GF-D8 (cell line): ENCODE results near the gene SCN2A.

Source experiments
- DNase-seq: peaks from one replicate; lab custom pipeline; 2025; lab: John Stamatoyannopoulos, UW

The SCN2A gene

DNA sequence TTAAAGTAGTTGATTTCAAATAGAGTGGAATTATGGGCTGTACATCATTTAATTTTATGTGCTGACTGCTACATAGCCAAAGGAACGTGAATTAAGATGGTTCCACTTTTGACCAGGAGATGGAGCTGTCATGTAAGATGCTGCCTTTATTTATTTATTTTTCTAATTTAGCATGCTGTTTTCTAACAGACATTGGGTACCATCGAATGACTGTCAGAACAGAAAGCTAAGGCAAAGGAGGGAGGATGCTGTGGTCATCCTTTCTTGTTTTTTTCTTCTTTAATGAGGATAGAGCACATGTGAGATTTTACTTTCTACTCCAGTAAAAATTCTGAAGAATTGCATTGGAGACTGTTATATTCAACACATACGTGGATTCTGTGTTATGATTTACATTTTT lies at the start of gene SCN2A:
SCN2A (plus strand) TSS at position 185 of the 400 bp plus-strand sequence. CDS start 56,410 bp downstream, outside the sequence.
- no peak for DNase-seq

DNA sequence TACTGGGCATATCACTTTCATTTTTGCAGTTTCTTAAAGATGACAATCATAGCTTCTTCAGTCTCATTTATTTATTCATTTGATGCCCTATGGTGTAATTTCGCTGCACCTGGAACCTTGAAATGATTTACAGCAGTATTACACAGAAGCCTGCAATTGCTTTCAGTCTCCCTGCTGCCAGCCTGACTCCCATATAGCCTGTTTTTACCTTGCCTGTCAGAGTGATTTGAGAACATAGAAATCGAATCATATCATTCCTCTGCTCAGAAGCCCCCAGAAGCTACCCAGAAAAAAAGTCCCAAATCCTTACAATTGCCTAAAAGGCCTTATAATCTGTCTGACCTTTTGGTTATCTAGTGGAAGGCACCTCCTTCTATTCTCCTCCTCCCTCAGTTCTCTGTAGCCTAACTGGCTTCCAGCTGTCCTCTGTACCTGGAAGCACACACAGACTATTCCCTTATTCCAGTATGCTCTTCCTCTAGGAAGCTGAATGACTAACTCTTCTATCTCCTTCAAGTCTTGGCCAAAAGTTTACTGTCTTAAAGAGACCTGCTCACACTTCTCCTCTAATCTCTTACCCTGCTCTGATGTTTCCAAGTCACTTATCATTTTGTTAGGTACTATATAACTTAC lies 48.0 kb upstream of the SCN2A start:
- DNase-seq = no peak

DNA sequence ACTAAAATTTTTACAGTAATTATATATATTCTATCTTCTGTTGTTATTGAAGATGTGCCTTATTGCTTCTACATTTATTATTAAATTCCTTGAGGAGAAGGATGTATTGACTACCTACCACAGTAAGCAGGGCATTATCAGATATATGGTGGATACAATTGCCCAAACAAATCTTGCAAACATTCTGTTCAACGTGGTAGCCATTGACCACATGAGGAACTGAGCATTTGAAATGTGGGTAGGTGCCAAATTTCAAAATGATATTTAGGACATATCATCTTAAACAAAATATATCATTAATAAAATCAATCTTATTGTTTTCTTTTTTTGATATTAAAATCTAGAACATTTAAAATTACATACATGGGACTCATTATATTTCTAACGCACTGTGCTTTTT lies 46.5 kb upstream of the SCN2A start:
- DNase-seq = no peak

DNA sequence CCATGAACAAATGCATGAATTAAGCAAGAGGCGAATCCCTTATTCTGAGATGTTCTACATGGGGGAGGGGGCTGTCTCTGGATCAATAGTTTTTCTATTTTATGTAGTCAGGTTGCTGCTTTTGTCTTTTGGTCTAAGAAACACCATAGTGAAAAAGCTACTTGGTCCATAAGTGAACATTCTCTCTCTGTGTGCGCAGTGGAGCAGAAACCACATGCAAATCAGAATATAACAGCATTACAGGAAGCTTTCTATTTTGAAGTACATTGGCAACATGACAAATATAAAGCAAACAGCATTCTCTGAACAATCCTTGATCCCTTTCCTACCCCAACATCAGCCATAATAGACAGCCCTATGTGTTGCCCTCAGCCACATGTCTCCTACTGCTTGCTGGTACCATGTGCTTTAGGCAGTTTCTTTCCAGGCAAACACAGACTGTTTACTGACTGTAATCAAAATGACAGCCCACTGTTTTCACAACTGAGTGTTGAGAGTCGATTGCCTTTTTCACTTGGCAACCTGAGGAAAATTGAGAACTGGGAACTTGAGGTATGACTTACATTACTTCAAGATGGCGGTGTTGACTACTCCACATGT lies 45.9 kb upstream of the SCN2A start:
- no peak for DNase-seq

DNA sequence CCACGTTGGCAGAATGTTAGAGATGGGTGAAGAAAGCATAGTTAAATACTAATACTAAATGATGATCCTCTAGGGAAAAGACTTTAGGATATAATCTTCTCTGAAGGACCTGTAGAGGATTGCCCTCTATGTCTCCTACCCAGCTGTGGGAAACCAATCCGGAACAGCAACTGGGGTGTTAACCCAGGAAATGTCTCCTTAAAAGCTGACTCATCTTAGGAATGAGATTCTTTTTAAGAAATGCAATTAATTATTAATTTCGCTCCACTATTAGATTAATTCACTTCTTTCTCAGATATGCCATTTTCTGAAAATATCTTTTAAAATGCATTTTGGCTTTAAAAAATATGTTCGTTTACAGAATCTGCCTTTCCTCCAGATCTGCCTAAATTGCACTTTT lies 42.8 kb upstream of the SCN2A start:
- DNase-seq = no peak

DNA sequence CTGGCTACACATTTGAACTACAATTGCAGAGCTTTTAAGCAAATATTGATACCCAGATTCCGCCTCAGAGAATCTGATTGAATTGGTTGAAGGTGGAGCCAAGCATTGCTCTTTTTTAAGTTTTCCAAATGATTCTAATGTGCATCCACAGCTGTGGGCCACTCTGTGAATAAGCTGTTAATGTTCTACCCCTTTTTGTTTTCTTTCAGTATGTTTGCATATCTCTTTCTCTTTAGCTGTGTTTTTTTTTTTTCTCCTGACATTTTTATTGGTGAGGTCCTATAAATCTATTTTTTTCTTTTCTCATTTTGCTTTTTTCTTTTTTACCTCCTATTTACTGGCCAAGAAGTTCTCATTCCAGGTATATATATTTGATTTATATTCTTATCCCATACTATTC lies 41.9 kb upstream of the SCN2A start:
- no peak for DNase-seq

DNA sequence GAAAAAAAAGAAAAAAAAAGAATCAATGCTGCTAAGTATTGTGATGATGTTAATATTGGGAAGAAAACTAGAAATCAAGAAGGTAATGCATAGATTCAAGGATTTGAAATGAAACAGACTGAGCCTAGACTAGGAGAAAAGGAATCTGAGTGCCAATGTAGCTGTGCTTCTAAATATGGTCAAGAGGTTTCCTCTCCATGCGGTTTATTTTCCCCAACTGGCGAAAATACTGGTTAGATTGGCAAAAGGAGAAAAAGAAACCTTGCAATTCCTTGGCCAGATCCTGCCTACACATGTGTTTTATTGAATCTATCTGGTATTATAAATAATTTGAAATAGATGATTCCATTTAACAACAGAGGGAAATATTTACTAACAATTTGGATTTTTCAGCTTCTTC lies 41.0 kb upstream of the SCN2A start:
- DNase-seq = no peak

DNA sequence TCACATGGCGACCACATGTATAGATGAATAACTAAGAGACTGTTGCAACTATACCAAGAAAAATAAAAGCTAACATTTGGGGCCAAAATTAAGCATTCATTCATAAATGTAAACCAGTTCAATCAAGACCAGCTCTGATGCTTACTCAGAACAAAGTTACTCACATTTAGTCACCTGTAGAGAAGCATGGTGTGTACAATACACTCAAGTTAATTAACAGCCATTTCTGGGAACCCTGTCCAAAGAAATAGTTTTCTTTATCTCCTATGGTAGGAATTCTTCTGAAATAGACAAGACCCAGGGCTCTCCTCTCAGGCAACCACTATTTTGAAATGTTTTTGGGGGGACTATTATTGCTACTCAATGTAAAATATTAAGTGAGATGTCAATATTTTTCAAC lies 37.0 kb upstream of the SCN2A start:
- DNase-seq = no peak

DNA sequence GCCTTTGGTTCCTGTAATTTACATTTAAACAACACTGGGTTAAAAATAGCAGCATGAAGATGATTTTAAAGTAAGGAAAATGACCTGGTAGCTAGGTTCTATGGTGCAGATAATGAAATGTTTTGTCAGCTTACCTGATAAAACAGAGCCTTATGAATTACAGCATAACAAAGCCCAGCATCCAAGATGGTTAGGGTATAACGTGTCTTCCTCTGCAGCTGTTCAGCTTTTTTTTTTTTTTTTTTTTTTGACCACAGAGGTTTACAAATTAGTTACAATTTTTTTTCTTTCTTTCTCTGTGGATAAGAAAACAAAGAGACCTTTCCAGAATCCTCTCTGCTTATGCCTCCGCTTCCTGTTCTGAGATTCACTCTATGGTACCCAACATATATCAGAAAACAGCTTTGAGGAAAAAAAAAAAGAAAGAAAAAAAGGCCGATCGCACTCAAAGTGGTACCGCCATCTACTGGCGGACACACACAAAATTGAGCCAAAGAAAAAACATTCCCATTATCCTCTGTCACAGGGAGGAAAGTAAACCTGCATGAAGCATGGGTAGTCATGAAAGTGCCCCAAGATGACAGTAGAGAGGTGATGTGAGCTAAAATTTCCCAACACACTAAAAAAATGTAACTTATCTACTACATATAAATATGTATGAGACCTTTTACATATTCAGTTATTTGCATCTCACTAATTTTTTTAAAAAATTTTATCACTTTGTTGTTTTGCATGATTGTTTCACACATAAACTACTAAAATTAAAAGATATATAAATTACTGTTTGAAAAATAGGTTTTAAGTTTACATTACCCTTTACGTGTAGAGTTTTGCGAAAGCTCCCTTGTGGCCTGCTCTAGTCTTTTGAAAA lies 35.3 kb upstream of the SCN2A start, which contains the start of gene SCN3A:
SCN3A (minus strand) TSS at position 362 of the 871 bp plus-strand sequence. CDS start 27,656 bp downstream, outside the sequence.
- no peak for DNase-seq

DNA sequence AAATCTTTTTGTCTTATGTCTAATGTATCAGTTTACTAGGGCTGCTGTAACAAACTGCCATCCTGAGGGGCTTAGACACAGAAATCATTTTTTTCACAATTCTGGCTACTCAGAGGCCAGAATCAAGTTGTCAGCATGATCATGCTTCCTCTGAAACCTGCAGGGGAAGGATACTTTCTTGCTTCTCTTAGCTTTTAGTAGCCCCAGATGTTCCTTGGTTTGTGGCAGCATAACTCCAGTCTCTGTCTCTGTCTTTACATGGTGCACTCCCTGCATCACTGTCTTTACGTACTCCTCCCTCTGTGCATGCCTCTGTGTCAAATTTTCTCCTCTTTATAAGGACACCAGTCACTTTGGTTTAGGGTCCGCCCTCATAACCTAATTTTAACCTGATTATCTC lies 33.3 kb upstream of the SCN2A start:
- no peak for DNase-seq

DNA sequence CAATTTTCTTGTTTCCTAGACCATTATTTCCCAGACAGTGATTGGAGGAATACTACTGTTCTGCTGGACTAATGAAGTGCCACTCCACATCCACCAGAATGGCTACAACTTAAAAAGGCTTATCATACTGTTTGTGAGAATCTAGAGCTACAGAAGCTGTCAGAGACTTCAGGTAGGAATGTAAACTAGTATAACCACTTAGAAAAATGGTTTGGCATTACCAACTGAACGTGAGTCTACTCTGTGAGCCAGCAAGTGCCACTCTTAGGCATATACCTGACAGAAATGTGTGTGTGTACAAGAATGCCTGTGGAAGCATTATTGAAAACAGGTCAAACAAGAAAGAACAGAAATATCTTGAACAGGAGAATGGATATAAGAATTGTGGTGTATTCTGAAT lies 31.1 kb upstream of the SCN2A start:
- DNase-seq = no peak

DNA sequence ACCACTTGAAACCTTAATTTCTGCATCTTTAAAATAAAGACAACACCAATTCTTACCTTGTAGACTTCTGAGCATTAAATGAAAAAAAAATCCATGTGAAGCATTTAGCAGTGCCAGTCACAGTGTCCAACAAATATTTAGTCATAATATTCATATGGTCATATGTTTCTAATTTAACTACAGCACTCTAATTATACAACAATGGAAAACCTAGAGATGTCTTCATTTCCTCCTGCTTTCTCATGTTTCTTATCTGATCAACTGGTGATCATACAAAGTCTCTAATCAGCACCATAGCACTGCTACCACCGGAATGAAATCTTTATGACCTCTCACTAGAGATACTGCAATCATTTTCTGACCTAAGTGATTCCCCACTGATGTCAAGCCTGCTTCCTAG lies 25.1 kb upstream of the SCN2A start:
- DNase-seq = no peak

DNA sequence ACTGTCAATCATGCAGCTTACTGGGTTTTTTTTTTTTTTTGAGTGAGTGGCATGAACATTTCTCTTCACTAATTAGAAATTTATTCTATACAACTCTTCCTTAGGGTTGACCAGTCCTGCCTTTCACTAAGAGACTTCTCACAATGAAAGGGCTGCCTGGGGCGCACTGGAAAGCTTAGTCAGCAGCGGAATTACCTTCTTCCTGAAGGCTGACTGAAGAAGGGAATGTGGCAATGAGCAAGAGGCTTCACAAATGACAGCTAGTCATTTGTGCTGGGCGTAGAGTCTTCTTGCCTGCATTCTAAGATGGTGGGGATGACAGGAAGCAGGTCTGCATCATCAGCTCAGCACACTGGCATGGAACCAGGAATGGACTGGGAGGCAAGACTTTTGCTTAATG lies 19.7 kb upstream of the SCN2A start:
- DNase-seq = no peak

DNA sequence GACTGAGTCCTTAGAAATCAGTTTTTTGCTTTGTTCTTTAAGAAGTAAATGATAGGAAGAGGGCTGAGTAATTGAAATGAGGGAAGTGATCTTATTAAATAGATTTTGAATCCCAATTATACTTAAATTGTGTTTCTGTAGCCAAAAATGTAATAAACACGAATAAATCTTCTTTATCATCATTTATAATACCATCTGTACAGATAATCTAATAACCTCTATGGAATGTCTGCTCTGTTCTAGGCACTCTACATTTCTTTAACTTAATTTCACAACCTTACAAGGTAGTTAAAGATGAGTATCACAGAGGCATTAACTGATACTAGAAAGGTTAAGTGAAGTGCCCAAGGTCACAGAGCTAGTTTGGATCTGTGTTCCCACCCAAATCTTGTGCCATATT lies 14.3 kb upstream of the SCN2A start:
- no peak for DNase-seq

DNA sequence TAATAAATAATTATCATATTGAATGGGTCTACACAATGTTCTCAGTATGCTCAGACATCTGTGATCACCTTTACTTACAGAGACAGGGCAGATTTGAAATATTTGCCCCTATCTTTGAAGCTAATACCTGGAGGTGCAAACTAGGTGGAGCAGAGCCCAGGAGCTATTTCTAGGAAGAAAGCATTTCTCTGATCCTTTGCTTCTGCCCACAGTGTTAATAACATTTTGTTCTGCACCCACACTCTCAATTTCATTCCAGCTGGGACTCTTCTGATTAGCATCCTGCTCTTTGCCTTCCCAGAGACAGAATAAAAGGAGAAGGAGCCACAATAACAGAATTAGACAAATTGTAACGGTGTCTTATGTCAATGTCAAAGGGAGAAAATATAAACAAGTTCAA lies 11.6 kb upstream of the SCN2A start:
- no peak for DNase-seq

DNA sequence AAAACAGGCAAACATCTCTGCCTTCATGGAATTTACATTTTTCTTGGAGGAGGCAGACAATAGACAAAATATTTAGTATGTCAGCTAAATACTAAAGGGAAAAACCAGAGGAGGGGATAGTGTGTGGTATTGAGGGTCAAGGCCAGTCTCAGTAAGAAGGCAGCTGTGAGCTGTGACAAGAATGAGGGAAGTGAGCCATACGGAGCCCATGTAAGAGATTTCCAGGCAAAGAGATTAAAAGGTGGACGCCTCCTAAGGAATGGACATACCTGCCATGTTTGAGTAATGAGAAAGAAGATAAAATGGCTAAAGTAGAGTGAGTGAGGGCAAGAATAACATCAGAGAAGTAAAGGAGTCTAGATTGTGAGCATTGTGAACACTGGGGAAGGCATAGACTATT lies 2.2 kb upstream of the SCN2A start:
- no peak for DNase-seq

DNA sequence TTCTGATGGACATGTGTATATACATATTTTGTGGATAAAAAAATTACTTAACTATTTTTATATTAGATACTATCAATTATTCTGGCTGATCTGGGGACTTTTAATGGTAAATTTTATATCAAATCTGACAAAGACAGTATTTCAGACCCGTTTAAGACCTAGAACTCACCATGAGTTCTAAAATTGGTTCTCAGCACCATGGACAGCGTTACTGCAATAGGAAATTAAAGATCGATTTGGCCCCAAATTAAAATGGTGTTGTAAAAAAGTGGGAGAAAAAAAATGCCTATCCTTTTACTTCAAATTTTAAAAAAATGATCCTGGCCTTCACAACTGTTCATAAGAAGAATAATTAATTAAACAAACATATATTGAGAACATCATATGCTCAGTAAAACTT lies 919 bp upstream of the SCN2A start:
- DNase-seq = no peak

DNA sequence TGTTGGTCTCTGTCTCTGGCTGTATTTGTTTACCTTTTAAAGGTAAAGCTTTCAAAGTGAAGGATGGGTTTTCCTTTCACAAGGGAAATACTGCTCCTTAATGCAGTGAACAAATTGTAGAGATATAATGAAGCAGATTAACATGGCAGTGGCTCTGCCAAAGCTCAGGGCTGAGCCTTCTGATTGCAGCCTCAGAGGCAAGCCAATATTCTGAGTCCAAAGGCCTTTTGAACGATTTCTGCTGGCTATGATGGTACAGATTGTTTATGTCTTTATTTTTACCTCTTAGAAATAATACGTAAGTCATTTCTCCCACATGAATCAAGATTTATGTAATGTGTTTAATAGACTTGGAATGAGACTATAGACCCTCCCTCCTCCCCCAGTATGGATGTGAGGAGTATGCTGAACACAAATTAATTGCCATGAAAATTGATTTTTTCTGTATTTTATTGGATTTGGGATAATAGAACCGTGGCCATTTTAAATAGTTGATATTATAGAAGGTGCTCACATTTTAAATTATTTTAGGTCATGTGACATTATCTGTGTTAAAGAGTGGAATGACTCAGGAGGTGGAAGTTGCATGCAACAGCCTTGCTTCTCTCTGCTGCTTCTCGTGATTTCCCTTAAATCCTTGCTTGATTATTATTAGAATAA lies 772 bp downstream of the SCN2A start:
- DNase-seq = no peak

DNA sequence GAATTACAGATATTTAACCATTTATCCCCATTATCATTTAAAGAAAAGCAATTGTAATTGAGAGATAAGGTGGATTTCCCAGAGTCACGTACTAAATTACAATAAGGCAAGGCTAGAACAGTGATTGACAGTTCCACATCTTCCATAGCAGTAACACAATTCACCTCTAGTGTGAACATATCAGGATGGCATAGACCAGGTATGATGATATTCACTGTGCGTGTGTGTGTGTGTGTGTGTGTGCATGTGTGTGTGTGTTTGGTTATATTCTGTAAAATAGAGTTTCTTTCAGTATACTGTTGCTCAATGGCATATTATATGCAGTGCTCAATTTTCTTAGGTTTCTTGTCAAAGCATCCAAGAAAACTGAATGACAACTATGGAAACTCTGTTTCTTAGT lies 1.7 kb downstream of the SCN2A start:
- DNase-seq = no peak

DNA sequence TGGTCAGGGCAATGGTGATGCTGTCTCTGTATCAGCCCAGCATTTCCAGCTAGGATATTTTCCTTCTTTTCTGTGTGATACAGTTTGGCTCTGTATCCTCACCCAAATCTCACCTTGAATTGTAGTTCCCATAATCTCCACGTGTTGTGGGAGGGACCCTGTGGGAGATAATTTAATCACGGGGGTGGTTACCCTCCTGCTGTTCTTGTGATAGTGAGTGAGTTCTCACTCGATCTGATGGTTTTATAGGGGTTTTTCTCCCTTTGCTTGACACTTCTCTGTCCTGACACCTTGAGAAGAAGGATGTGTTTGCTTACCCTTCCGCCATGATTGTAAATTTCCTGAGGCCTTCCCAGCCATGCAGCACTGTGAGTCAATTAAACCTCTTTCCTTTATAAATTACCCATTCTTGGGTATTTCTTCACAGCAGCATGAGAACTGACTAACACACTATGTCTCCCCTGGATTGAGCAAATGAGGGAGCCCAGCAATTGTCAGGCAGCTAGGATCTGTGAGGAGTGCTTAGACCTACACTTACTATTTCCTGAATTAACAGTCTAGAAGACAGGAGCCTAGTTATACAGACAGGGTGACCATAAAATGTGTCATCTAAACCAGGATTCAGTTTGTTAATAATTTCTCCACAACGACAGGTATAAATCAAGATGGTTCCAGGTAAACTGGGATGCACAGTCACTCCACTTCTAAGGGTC lies 6.0 kb downstream of the SCN2A start:
- DNase-seq = no peak

DNA sequence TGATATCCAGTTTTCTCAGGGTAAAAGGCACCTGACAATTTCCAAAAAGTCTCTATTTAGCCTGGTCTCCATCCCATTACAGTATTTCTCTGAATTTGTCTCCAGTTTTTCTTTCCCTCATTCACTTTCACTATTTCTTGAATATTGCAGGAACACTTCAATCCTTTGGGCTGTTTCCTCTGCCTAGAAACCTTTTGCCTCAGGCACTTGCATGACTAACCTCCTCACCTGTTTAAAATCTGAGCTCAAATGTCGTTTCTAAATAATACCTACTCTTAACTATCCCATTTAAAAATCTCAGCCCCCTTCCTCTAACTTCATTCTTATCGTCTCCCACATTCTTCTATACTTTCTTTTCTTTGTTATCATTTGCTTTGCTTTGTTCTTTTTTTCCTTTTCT lies 9.0 kb downstream of the SCN2A start:
- no peak for DNase-seq

DNA sequence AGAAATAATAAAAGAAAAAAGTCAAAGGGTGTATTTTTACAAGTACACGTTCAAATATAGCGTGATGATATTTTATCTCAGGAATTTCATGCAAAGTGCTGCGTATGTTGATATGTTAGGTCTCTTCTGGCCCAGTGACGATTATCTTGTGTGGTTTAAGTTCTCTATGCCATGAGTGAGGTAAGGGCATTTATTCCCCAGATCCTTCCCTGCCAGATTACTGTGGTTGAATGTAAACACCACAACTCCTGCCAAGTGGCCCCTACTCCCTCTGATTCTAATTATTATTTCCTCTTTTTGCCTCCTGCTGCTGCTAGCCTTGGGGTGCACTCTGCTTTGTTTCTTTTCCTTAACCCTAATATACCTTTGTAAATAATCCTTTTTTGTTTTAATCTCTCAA lies 12.2 kb downstream of the SCN2A start:
- no peak for DNase-seq
